Forelimb muscle (tissue), 1 donor: Measurements from ENCODE around the gene CCDC69. TPM values are rescaled to one million over a fixed set of nuclear protein-coding genes. Genes with fewer than 3 reads are reported as not detected.
"Not testable (repeated sequence)": the region's sequence is repeated elsewhere in the genome, so short reads cannot be mapped to it uniquely, and the experiment has no call there.

Experiments used
- DNase-seq: peaks from one replicate; pipeline ENCODE4 v3.0.0-alpha.2; 2013; ENCODE audit warnings: low read depth
- polyA plus RNA-seq: library from polyadenylated mRNA; unstranded; fragments of 120-200 nt; gene quantifications from one replicate; pipeline ENCODE4 v1.2.1, GENCODE V29; 2013; ENCODE audit not compliant: insufficient read length

Gene CCDC69
- polyA plus RNA-seq, 1 donor, result 110 TPM

- DNase-seq, result no peak
These were observed 1.7 kb downstream of the CCDC69 start for GRCh38 chr5:151222054-151222789.

- DNase-seq, result no peak
These were observed 2.3 kb downstream of the CCDC69 start for GRCh38 chr5:151221574-151221973.

- no peak for DNase-seq
These were observed 4.1 kb downstream of the CCDC69 start for GRCh38 chr5:151219789-151220188.

- no peak for DNase-seq
These were observed 4.8 kb downstream of the CCDC69 start for GRCh38 chr5:151219138-151219537.

- DNase-seq, result no peak
These were observed 5.7 kb downstream of the CCDC69 start for GRCh38 chr5:151218177-151218576.

- no peak for DNase-seq
These were observed 7.1 kb downstream of the CCDC69 start for GRCh38 chr5:151216781-151217180.

GRCh38 chr5:151215546-151215880 lies 8.4 kb downstream of the CCDC69 start:
- no peak for DNase-seq

GRCh38 chr5:151214614-151215545 lies 9.0 kb downstream of the CCDC69 start:
- no peak for DNase-seq

GRCh38 chr5:151213803-151214613 lies 9.9 kb downstream of the CCDC69 start:
- no peak for DNase-seq

- no peak for DNase-seq
These were observed 11.5 kb downstream of the CCDC69 start for GRCh38 chr5:151212406-151212798.

- DNase-seq, result no peak
These were observed 15.4 kb downstream of the CCDC69 start for GRCh38 chr5:151208481-151208914.

GRCh38 chr5:151205411-151205810 lies 18.5 kb downstream of the CCDC69 start:
- DNase-seq, result no peak

- DNase-seq, result no peak
These were observed 19.8 kb downstream of the CCDC69 start for GRCh38 chr5:151204051-151204450.

- DNase-seq, result no peak
These were observed 21.3 kb downstream of the CCDC69 start for GRCh38 chr5:151202381-151203139.

- no peak for DNase-seq
These were observed 22.8 kb downstream of the CCDC69 start for GRCh38 chr5:151200913-151201595.

- DNase-seq, result no peak
These were observed 24.2 kb downstream of the CCDC69 start for GRCh38 chr5:151199581-151200185.

GRCh38 chr5:151198861-151199260 lies 25.0 kb downstream of the CCDC69 start:
- DNase-seq, result no peak

GRCh38 chr5:151197291-151197600 lies 26.6 kb downstream of the CCDC69 start:
- not testable (repeated sequence) for DNase-seq

GRCh38 chr5:151196556-151197290 lies 27.2 kb downstream of the CCDC69 start:
- DNase-seq, result no peak

- no peak for DNase-seq
These were observed 28.3 kb downstream of the CCDC69 start for GRCh38 chr5:151195622-151196021.
